ENCODE data around the gene CNKSR1. TPM values are rescaled to one million over a fixed set of nuclear protein-coding genes. Genes with fewer than 3 reads are reported as not detected.

CNKSR1 gene
- total and polyA plus RNA-seq, 2 of the 13 experiments (the other 11 are each of a cell fraction or from before 2014, with no cell fraction given), result 3.4 to 8.9 TPM

DNA sequence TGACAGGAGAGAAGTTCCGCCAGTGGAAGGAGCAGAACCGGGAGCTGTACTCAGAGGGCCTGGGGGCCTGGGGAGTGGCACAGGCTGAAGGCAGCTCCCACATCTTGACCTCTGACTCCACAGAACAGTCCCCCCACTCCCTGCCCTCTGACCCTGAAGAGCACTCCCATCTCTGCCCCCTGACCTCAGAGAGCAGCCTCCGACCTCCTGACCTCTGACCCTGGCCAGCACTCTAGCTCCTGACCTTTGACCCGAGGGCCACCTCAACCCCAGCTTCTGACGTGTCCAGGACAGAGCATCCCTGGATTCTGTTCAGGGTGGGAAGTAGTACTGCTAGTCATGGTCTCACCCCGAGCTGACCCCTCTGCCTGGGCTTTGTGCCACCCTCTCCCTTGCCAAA lies 12.0 kb downstream of the CNKSR1 start:
- in situ Hi-C loops (cut with HindIII; ENCODE audit: extremely low pct_ligation_motif_present, low pct_unique_long_range_greater_than_20kb) (no loop called here), intact Hi-C loops (cut with micrococcal nuclease; ENCODE audit: unreplicated experiment) (no loop called here)
- Histone ChIP-seq H3K9me3 (ENCODE audit: low read length) (no peaks in the 10 kb centered on the region), H2AFZ (ENCODE audit: low read length) (no peak overlapping the region), H3K4me1 (ENCODE audit: insufficient read depth, low read length) (no peaks in the 10 kb centered on the region), H3K27me3 (ENCODE audit: control insufficient read depth in 1 of 2, insufficient read depth in 2 of 2, low read length in 2 of 2) (peaks cover 0 to 11% of the 10 kb centered on the region in 2 experiments; a peak in 2 of 5 replicates), H3K4me3 (replicated peaks in 1 of 3; ENCODE audit: insufficient read depth in 1 of 3, low read depth in 2 of 3, low read length in 3 of 3) (no peak overlapping the region), H3K4me2 (ENCODE audit: low read depth, low read length) (no peak overlapping the region), H4K20me1 (ENCODE audit: insufficient read depth, low read length) (no peaks in the 10 kb centered on the region), H3K27ac (ENCODE audit: extremely low read length, insufficient read depth, low read length) (no peak overlapping the region), H3K36me3 (replicated peaks in 1 of 2; ENCODE audit: control insufficient read depth in 1 of 2, insufficient read depth in 2 of 2, low read length in 2 of 2) (0 out of 5 replicates have a peak, but pooled peaks cover 0 to 2% of the 10 kb centered on the region in 2 experiments), H3K79me2 (ENCODE audit: insufficient read depth, low read length) (no peaks in the 10 kb centered on the region), H3K9ac (ENCODE audit: insufficient read depth, low read depth, low read length) (no peak overlapping the region)
- WGBS (ENCODE audit: low lambda C conversion rate), result 31% methylated on average over 4 of the region's 6 CpGs
- ChIA-PET CTCF (ENCODE audit: low intra/inter-chr PET ratio, low total read pairs) (no interaction called here), POLR2A (interaction anchor here (1.7 kb wide), 1 partner anchor 36 kb away, joined by 5 read pairs; no protein-coding TSS in a partner anchor)
- BruUV-seq (replicated peaks), result no TSS peak
- ATAC-seq (no peak), FAIRE-seq (no peak), DNase-seq (ENCODE audit: low spot score) (no peak)
- TF ChIP-seq SMAD9 (CRISPR knock-in tag; IDR thresholded peaks at IDR 0.05) (no peak), NR2F6 (IDR thresholded peaks at IDR 0.05) (peak; percentile 59; the same call in 1 of the 2 replicates), NR2F6 (CRISPR knock-in tag; IDR thresholded peaks at IDR 0.05) (no peak), NR2F2 (IDR thresholded peaks at IDR 0.05; ENCODE audit: borderline replicate concordance, low read depth) (0 out of 2 replicates have a peak, but pooled peaks have one; percentile 32), RORA (CRISPR knock-in tag; IDR thresholded peaks at IDR 0.05) (no peak), FLYWCH1 (CRISPR knock-in tag; IDR thresholded peaks at IDR 0.05) (no peak), ZNF616 (CRISPR knock-in tag; IDR thresholded peaks at IDR 0.05; ENCODE audit: low read depth) (no peak), NR2F1 (CRISPR knock-in tag; IDR thresholded peaks at IDR 0.05) (peak in 1 of 2 experiments; percentile 48; a peak in 1 of 4 replicates), NR2C2 (CRISPR knock-in tag; IDR thresholded peaks at IDR 0.05; ENCODE audit: borderline replicate concordance) (peak; percentile 72)
- TF ChIP-seq, protein P1, sequence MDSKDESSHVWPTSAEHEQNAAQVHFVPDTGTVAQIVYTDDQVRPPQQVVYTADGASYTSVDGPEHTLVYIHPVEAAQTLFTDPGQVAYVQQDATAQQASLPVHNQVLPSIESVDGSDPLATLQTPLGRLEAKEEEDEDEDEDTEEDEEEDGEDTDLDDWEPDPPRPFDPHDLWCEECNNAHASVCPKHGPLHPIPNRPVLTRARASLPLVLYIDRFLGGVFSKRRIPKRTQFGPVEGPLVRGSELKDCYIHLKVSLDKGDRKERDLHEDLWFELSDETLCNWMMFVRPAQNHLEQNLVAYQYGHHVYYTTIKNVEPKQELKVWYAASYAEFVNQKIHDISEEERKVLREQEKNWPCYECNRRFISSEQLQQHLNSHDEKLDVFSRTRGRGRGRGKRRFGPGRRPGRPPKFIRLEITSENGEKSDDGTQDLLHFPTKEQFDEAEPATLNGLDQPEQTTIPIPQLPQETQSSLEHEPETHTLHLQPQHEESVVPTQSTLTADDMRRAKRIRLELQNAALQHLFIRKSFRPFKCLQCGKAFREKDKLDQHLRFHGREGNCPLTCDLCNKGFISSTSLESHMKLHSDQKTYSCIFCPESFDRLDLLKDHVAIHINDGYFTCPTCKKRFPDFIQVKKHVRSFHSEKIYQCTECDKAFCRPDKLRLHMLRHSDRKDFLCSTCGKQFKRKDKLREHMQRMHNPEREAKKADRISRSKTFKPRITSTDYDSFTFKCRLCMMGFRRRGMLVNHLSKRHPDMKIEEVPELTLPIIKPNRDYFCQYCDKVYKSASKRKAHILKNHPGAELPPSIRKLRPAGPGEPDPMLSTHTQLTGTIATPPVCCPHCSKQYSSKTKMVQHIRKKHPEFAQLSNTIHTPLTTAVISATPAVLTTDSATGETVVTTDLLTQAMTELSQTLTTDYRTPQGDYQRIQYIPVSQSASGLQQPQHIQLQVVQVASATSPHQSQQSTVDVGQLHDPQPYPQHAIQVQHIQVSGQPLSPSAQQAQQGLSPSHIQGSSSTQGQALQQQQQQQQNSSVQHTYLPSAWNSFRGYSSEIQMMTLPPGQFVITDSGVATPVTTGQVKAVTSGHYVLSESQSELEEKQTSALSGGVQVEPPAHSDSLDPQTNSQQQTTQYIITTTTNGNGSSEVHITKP (CRISPR knock-in tag; IDR thresholded peaks at IDR 0.05; ENCODE audit: low read depth), result no peak

All from HepG2 (cell line).